ENCODE data around the gene ATAT1. TPM values are rescaled to one million over a fixed set of nuclear protein-coding genes. Genes with fewer than 3 reads are reported as not detected.

ATAT1 gene
- total and polyA plus RNA-seq, 2 experiments from 2014 or later = 12.8 to 23.0 TPM

DNA sequence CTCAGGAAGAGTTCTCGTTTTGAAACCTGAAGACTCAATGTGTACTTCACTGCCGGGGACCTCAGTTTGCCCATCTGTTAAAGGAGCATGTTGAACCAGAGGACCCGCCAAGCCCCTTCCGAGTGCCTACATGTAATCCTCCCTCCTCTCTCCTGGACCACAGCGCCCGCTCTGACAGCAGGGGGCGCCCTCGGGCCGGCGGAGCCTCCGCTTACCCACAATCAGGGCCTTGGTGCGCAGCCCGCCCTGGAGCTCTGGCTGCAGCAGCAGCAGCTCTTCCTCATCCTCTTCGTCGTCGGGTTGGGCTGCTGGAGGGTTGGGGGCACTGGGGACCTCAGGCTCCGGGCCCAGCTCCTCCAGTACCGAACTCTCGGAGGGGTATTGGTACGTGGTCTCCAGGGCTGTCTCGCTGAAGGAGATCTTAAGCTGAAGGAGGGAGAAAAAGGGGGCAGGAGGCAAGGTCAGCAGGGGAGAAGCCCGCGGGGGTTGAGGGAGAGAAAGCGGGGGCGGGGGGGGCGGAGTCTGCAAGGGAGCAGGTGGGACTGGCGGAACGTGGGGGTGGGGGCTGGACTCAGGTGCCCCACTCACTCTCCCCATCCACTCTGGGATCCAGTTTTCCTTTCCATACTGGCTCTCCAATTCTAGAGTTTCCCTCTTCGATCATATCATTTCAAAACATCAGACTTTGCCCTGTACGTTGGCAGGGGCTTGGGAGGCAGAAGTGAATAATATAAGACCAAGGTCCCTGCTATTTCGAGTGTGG lies 52.5 kb downstream of the ATAT1 start:
- Mint-ChIP-seq H3K36me3 (ENCODE audit: low read depth) (peaks cover 22% of the 10 kb centered on the region), H3K4me1 (peaks cover 38% of the 10 kb centered on the region), H3K4me3 (peak overlapping the region; percentile 70), H3K27ac (no peak overlapping the region; the same call in 1 of the 2 replicates), H3K9me3 (no peaks in the 10 kb centered on the region), H3K27me3 (ENCODE audit: insufficient read depth, low read depth, poor library complexity) (peaks cover 7% of the 10 kb centered on the region)
- TF ChIP-seq, protein P1, sequence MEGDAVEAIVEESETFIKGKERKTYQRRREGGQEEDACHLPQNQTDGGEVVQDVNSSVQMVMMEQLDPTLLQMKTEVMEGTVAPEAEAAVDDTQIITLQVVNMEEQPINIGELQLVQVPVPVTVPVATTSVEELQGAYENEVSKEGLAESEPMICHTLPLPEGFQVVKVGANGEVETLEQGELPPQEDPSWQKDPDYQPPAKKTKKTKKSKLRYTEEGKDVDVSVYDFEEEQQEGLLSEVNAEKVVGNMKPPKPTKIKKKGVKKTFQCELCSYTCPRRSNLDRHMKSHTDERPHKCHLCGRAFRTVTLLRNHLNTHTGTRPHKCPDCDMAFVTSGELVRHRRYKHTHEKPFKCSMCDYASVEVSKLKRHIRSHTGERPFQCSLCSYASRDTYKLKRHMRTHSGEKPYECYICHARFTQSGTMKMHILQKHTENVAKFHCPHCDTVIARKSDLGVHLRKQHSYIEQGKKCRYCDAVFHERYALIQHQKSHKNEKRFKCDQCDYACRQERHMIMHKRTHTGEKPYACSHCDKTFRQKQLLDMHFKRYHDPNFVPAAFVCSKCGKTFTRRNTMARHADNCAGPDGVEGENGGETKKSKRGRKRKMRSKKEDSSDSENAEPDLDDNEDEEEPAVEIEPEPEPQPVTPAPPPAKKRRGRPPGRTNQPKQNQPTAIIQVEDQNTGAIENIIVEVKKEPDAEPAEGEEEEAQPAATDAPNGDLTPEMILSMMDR (conservative IDR thresholded peaks at IDR 0.05; ENCODE audit: low read depth in 2 of 2) = peak; percentile 97 to 98
- no peak for TF ChIP-seq STAT1 (IDR thresholded peaks at IDR 0.05; ENCODE audit: unreplicated experiment)
- H3K79me2 ChIP-seq (replicated peaks; ENCODE audit: insufficient read depth) = peaks cover 14% of the 10 kb centered on the region
- H3K4me2 ChIP-seq = peak overlapping the region; percentile 86
- H2AFZ ChIP-seq = no peak overlapping the region
- H3K36me3 ChIP-seq (ENCODE audit: insufficient read depth) = peaks cover 5% of the 10 kb centered on the region; the same call in 1 of the 2 replicates
- peaks cover 31% of the 10 kb centered on the region for H3K4me1 ChIP-seq (ENCODE audit: insufficient read depth)
- ATAC-seq = peak; percentile 87
- H3K27ac ChIP-seq (ENCODE audit: low read depth) = no peak overlapping the region
- H3K9me2 ChIP-seq (ENCODE audit: insufficient read depth) = no peaks in the 10 kb centered on the region
- no peaks in the 10 kb centered on the region for H3K27me3 ChIP-seq (ENCODE audit: insufficient read depth)
- H3F3A ChIP-seq (replicated peaks; ENCODE audit: low read depth) = 0 out of 2 replicates have a peak, but pooled peaks cover 5% of the 10 kb centered on the region
- H4K20me1 ChIP-seq (replicated peaks; ENCODE audit: insufficient read depth) = no peaks in the 10 kb centered on the region; the same call in 1 of the 2 replicates
- peak overlapping the region; percentile 55 for H3K4me3 ChIP-seq
- DNase-seq (ENCODE audit: low spot score) = peak; percentile 88

DNA sequence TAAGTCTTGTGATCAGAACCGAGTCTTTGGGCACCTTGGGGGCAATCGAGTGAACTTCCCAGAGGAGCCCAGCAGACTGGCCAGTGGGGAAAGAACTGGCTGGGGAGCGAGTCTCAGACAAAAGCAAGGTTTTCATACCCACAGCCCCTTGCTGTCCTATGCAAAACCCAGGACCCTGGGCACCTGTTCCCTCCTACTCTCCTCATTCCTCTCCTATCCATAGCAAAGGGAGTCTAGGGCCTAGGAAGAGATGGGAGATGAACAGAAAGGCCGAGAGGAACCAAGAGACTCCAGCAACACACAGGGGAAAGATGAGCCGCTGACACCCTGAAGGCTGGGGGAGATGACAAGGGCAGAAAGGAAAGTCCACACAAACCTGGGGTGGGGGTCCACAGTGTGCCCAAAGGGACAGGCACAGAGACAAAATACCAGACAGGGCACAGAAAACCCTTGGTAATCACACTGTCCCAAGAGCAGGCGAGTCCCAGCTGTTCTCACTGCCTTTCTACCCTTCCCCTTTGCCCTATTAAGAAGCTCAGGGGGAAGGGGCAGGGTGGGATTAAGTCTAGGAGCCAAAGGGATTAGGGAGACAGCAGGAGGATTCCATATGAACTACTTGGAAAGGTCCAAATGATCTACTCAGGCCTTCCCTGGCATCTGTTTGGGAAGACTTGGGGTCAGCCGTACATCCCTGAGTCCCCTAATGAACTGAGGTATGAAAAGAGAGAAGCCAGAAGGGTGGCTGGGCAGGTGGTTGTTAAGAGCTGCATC lies 53.3 kb downstream of the ATAT1 start:
- Mint-ChIP-seq H3K4me1 (peaks cover 43% of the 10 kb centered on the region), H3K36me3 (ENCODE audit: low read depth) (peaks cover 22% of the 10 kb centered on the region), H3K27me3 (ENCODE audit: insufficient read depth, low read depth, poor library complexity) (peaks cover 7% of the 10 kb centered on the region), H3K27ac (no peak overlapping the region), H3K4me3 (peak overlapping the region; percentile 70; the same call in 1 of the 3 replicates), H3K9me3 (no peaks in the 10 kb centered on the region)
- Histone ChIP-seq H3K4me1 (ENCODE audit: insufficient read depth) (peaks cover 34% of the 10 kb centered on the region), H3K9me2 (ENCODE audit: insufficient read depth) (no peaks in the 10 kb centered on the region), H3K4me3 (peak overlapping the region; percentile 55; the same call in 1 of the 2 replicates), H2AFZ (no peak overlapping the region), H3K4me2 (peak overlapping the region; percentile 86), H3K27me3 (ENCODE audit: insufficient read depth) (no peaks in the 10 kb centered on the region), H3K27ac (ENCODE audit: low read depth) (no peak overlapping the region), H4K20me1 (replicated peaks; ENCODE audit: insufficient read depth) (no peaks in the 10 kb centered on the region; the same call in 1 of the 2 replicates), H3F3A (replicated peaks; ENCODE audit: low read depth) (0 out of 2 replicates have a peak, but pooled peaks cover 5% of the 10 kb centered on the region), H3K79me2 (replicated peaks; ENCODE audit: insufficient read depth) (peaks cover 15% of the 10 kb centered on the region), H3K36me3 (ENCODE audit: insufficient read depth) (peaks cover 5% of the 10 kb centered on the region; the same call in 1 of the 2 replicates)
- ATAC-seq (peak; percentile 3; the same call in 2 of the 3 replicates), DNase-seq (ENCODE audit: low spot score) (no peak)
- no peak for TF ChIP-seq JUNB (IDR thresholded peaks at IDR 0.05; ENCODE audit: unreplicated experiment)
- TF ChIP-seq NANOG (IDR thresholded peaks at IDR 0.05; ENCODE audit: borderline replicate concordance) = no peak
- no peak for TF ChIP-seq ZNF331 (CRISPR knock-in tag; IDR thresholded peaks at IDR 0.05; ENCODE audit: low read depth)
- TF ChIP-seq, protein P2, sequence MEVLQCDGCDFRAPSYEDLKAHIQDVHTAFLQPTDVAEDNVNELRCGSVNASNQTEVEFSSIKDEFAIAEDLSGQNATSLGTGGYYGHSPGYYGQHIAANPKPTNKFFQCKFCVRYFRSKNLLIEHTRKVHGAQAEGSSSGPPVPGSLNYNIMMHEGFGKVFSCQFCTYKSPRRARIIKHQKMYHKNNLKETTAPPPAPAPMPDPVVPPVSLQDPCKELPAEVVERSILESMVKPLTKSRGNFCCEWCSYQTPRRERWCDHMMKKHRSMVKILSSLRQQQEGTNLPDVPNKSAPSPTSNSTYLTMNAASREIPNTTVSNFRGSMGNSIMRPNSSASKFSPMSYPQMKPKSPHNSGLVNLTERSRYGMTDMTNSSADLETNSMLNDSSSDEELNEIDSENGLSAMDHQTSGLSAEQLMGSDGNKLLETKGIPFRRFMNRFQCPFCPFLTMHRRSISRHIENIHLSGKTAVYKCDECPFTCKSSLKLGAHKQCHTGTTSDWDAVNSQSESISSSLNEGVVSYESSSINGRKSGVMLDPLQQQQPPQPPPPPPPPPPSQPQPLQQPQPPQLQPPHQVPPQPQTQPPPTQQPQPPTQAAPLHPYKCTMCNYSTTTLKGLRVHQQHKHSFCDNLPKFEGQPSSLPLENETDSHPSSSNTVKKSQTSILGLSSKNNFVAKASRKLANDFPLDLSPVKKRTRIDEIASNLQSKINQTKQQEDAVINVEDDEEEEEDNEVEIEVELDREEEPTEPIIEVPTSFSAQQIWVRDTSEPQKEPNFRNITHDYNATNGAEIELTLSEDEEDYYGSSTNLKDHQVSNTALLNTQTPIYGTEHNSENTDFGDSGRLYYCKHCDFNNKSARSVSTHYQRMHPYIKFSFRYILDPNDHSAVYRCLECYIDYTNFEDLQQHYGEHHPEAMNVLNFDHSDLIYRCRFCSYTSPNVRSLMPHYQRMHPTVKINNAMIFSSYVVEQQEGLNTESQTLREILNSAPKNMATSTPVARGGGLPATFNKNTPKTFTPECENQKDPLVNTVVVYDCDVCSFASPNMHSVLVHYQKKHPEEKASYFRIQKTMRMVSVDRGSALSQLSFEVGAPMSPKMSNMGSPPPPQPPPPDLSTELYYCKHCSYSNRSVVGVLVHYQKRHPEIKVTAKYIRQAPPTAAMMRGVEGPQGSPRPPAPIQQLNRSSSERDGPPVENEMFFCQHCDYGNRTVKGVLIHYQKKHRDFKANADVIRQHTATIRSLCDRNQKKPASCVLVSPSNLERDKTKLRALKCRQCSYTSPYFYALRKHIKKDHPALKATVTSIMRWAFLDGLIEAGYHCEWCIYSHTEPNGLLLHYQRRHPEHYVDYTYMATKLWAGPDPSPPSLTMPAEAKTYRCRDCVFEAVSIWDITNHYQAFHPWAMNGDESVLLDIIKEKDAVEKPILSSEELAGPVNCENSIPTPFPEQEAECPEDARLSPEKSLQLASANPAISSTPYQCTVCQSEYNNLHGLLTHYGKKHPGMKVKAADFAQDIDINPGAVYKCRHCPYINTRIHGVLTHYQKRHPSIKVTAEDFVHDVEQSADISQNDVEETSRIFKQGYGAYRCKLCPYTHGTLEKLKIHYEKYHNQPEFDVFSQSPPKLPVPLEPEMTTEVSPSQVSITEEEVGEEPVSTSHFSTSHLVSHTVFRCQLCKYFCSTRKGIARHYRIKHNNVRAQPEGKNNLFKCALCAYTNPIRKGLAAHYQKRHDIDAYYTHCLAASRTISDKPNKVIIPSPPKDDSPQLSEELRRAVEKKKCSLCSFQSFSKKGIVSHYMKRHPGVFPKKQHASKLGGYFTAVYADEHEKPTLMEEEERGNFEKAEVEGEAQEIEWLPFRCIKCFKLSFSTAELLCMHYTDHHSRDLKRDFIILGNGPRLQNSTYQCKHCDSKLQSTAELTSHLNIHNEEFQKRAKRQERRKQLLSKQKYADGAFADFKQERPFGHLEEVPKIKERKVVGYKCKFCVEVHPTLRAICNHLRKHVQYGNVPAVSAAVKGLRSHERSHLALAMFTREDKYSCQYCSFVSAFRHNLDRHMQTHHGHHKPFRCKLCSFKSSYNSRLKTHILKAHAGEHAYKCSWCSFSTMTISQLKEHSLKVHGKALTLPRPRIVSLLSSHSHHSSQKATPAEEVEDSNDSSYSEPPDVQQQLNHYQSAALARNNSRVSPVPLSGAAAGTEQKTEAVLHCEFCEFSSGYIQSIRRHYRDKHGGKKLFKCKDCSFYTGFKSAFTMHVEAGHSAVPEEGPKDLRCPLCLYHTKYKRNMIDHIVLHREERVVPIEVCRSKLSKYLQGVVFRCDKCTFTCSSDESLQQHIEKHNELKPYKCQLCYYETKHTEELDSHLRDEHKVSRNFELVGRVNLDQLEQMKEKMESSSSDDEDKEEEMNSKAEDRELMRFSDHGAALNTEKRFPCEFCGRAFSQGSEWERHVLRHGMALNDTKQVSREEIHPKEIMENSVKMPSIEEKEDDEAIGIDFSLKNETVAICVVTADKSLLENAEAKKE (CRISPR knock-in tag; IDR thresholded peaks at IDR 0.05) = no peak
- TF ChIP-seq, protein P3, sequence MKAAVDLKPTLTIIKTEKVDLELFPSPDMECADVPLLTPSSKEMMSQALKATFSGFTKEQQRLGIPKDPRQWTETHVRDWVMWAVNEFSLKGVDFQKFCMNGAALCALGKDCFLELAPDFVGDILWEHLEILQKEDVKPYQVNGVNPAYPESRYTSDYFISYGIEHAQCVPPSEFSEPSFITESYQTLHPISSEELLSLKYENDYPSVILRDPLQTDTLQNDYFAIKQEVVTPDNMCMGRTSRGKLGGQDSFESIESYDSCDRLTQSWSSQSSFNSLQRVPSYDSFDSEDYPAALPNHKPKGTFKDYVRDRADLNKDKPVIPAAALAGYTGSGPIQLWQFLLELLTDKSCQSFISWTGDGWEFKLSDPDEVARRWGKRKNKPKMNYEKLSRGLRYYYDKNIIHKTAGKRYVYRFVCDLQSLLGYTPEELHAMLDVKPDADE (IDR thresholded peaks at IDR 0.05) = no peak
- TF ChIP-seq POLR2AphosphoS5 (IDR thresholded peaks at IDR 0.05; ENCODE audit: low read depth) = no peak
- no peak for TF ChIP-seq ZNF114 (CRISPR knock-in tag; IDR thresholded peaks at IDR 0.05)
